NCI-H226 (cell line): ENCODE measurements around the gene FAM169A.
"Not testable (repeated sequence)": the region's sequence is repeated elsewhere in the genome, so short reads cannot be mapped to it uniquely, and the experiment has no call there.

Experiments used
- DNase-seq: peaks from one replicate; pipeline ENCODE4 v3.0.0-alpha.2; 2015

The FAM169A gene

GRCh38 chr5:74791669-74792068, 74.5 kb downstream of the FAM169A start:
- not testable (repeated sequence) for DNase-seq

GRCh38 chr5:74787424-74787823, 78.8 kb downstream of the FAM169A start:
- no peak for DNase-seq

- DNase-seq = no peak
Observed at GRCh38 chr5:74786851-74787250, 79.3 kb downstream of the FAM169A start.

- no peak for DNase-seq
Observed at GRCh38 chr5:74778609-74779008, 87.6 kb downstream of the FAM169A start.

GRCh38 chr5:74772359-74772758, 93.8 kb downstream of the FAM169A start:
- DNase-seq = no peak

- peak; percentile 30 for DNase-seq
Observed at GRCh38 chr5:74767579-74767913, 98.6 kb downstream of the FAM169A start.

- DNase-seq = peak; percentile 89
Observed at GRCh38 chr5:74766849-74767578, 99.2 kb downstream of the FAM169A start, which contains the start of the genes GFM2 and NSA2. Gene GFM2, minus strand, starts transcription at chr5:74767117. Its CDS starts 3,375 bp downstream, at chr5:74763742. Gene NSA2, plus strand, starts transcription at chr5:74767249. Its CDS starts 112 bp downstream, at chr5:74767361.

GRCh38 chr5:74766418-74766848, 99.8 kb downstream of the FAM169A start:
- peak; percentile 26 for DNase-seq

GRCh38 chr5:74765929-74766328, 100.3 kb downstream of the FAM169A start:
- no peak for DNase-seq

- no peak for DNase-seq
Observed at GRCh38 chr5:74765201-74765600, 101.0 kb downstream of the FAM169A start.

- DNase-seq = no peak
Observed at GRCh38 chr5:74763504-74763903, 102.7 kb downstream of the FAM169A start.

GRCh38 chr5:74762599-74762998, 103.6 kb downstream of the FAM169A start:
- peak; percentile 96 for DNase-seq

GRCh38 chr5:74761241-74761640, 104.9 kb downstream of the FAM169A start:
- peak; percentile 4 for DNase-seq

GRCh38 chr5:74748742-74749141, 117.4 kb downstream of the FAM169A start:
- not testable (repeated sequence) for DNase-seq

- DNase-seq = no peak
Observed at GRCh38 chr5:74738406-74738805, 127.8 kb downstream of the FAM169A start.

- DNase-seq = no peak
Observed at GRCh38 chr5:74736759-74737158, 129.4 kb downstream of the FAM169A start.
